Naive thymus-derived CD4-positive, alpha-beta T cell (primary cell): ENCODE data around the gene SAMD11. TPM values are rescaled to one million over a fixed set of nuclear protein-coding genes. Genes with fewer than 3 reads are reported as not detected.

Experiments
- ATAC-seq: fragments of 150-1000 bp; cut with Tn5 transposase; 2 replicates; pipeline ENCODE4 v1.10.0; 2021; ENCODE audit warnings: mild to moderate bottlenecking, moderate library complexity
- CTCF ChIA-PET: fragments of 350-600 bp; sonication (Branson Sonifier 250); formaldehyde crosslinking; loops from one replicate; lab custom pipeline; 2021; ENCODE audit warnings: antibody characterized with exemption; lab: Charles Lee
- POLR2A ChIA-PET: fragments of 350-600 bp; sonication (Branson Sonifier 250); formaldehyde crosslinking; loops from one replicate; lab custom pipeline; 2021; ENCODE audit warnings: antibody characterized with exemption, inconsistent platforms; lab: Charles Lee
- DNase-seq, 9 donors: peaks; one replicate each; pipeline versions ENCODE4 v3.0.0 to v3.0.0-alpha.2; 2020 to 2022; ENCODE audit warnings: mixed read lengths in 1 of 9
- H3K27ac ChIP-seq: one replicate; pipeline ENCODE4 v1.7.0; 2013; ENCODE audit warnings: mild to moderate bottlenecking, low read depth, low read length, moderate library complexity
- H3K27me3 ChIP-seq, 2 donors: one replicate each; pipeline ENCODE4 v1.7.0; 2013; ENCODE audit warnings: low read length in 2 of 2, mild to moderate bottlenecking in 2 of 2, moderate library complexity in 2 of 2; ENCODE audit not compliant: control insufficient read depth in 2 of 2, insufficient read depth in 2 of 2
- H3K36me3 ChIP-seq, 3 experiments: 1 replicate in 2 of 3; 2 replicates in 1 of 3; pipeline ENCODE4 v1.7.0; 2013; ENCODE audit warnings: low read length in 3 of 3, mild to moderate bottlenecking in 3 of 3, moderate library complexity in 1 of 3; ENCODE audit not compliant: insufficient read depth in 3 of 3, control insufficient read depth in 2 of 3
- H3K4me1 ChIP-seq, 2 donors: one replicate each; pipeline ENCODE4 v1.7.0; 2013; ENCODE audit warnings: low read length in 2 of 2, mild to moderate bottlenecking in 2 of 2, moderate library complexity in 1 of 2; ENCODE audit not compliant: control insufficient read depth in 2 of 2, insufficient read depth in 2 of 2
- H3K4me3 ChIP-seq: 2 replicates; pipeline ENCODE4 v1.7.0; 2013; ENCODE audit warnings: mild to moderate bottlenecking, low read length
- H3K9me3 ChIP-seq, 3 experiments: 1 replicate in 2 of 3; 2 replicates in 1 of 3; pipeline ENCODE4 v1.7.0; 2013; ENCODE audit warnings: low read length in 3 of 3; ENCODE audit not compliant: control insufficient read depth in 2 of 3
- H3K27ac Mint-ChIP-seq, 9 donors: one replicate each; pipeline ENCODE4 v1.8.0; 2020 to 2022; ENCODE audit warnings: mixed read lengths in 9 of 9, mild to moderate bottlenecking in 8 of 9, moderate library complexity in 5 of 9, inconsistent platforms in 2 of 9
- H3K27me3 Mint-ChIP-seq, 5 donors: one replicate each; pipeline ENCODE4 v1.8.0; 2021 to 2022; ENCODE audit warnings: mixed read lengths in 5 of 5, mild to moderate bottlenecking in 1 of 5
- H3K36me3 Mint-ChIP-seq, 5 donors: one replicate each; pipeline ENCODE4 v1.8.0; 2020 to 2022; ENCODE audit warnings: mixed read lengths in 5 of 5, mild to moderate bottlenecking in 3 of 5, inconsistent platforms in 1 of 5
- H3K4me1 Mint-ChIP-seq, 7 donors: one replicate each; pipeline ENCODE4 v1.8.0; 2020 to 2022; ENCODE audit warnings: mixed read lengths in 7 of 7, mild to moderate bottlenecking in 3 of 7, inconsistent platforms in 1 of 7
- H3K4me3 Mint-ChIP-seq, 10 donors: one replicate each; pipeline ENCODE4 v1.8.0; 2020 to 2022; ENCODE audit warnings: mild to moderate bottlenecking in 10 of 10, mixed read lengths in 10 of 10, moderate library complexity in 6 of 10, inconsistent platforms in 2 of 10
- H3K9me3 Mint-ChIP-seq, 11 donors: one replicate each; pipeline ENCODE4 v1.8.0; 2020 to 2022; ENCODE audit warnings: mixed read lengths in 11 of 11, mild to moderate bottlenecking in 4 of 11, inconsistent platforms in 1 of 11, moderate library complexity in 1 of 11
- intact Hi-C, 2 donors: fragments of 100-400 bp; cut with micrococcal nuclease; formaldehyde crosslinking; loops; one replicate each; pipeline ENCODE4 v1.15.1; 2023
- polyA plus RNA-seq, 2 donors: library from polyadenylated mRNA; unstranded; fragments of 300-500 nt; fragmentation: Illumina TruSeq; gene quantifications; one replicate each; pipeline ENCODE4 v1.2.3, GENCODE V29; 2021
- total RNA-seq, 6 experiments: library from RNA in 5 of 6; stranded (reverse) in 5 of 6; gene quantifications; 1 replicate in 5 of 6; 2 replicates in 1 of 6; pipeline ENCODE4 v1.2.3 and lab custom pipeline; 2021 to 2026

The SAMD11 gene
- total and polyA plus RNA-seq, 7 experiments from 2014 or later: 0.10 to 0.24 TPM; not detected in 5

DNA sequence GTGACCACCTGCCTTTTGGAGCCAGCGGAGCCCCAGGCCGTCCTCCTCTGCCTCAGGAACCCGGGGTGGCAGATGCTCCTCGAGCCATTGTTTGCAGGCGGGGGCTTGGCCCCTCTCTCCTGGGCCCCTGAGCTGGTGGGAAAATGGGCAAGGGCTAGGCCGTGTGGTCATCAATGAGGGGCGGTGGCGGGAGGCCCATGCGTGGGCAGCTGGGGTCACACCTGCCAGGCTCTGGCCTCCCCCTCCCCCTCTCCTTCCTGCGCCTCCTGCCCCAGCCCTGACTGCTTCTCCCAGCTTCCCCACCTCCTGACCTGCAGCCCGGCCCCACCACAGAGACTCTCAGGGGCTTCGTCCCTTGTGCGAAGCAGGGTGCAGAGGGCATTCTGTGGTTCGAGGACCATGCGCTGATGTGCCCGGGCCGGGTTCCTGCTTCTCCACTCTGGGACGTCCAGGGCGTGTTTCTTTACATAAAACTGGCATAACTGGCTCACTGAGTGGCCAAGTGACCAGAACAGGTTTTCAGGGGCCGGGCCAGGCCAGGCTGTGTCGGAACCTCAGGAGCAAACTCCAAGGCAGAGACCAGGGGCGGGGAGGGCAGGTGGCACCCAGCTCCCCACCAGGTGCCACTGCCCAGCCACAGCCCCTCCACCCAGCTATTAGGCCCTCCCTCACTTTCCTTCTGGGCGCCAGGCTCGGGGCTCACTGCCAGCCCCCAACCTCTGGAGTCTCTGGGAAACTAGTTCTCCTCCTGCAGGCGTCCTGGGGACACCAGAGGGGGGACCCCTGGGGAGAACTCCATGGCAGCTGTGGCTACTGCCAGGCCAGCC, 9.3 kb downstream of the SAMD11 start:
- Mint-ChIP-seq H3K36me3 (no peaks in the 10 kb centered on the region), H3K27ac (no peak overlapping the region), H3K9me3 (no peaks in the 10 kb centered on the region), H3K4me1 (peaks cover 0 to 5% (median 0%) of the 10 kb centered on the region in 7 donors), H3K27me3 (peaks cover 5 to 37% (median 21%) of the 10 kb centered on the region in 5 donors), H3K4me3 (peak overlapping the region in 1 of 10 donors; percentile 41)
- Histone ChIP-seq H3K27me3 (no peaks in the 10 kb centered on the region), H3K36me3 (no peaks in the 10 kb centered on the region), H3K4me3 (no peak overlapping the region), H3K27ac (no peak overlapping the region), H3K9me3 (no peaks in the 10 kb centered on the region), H3K4me1 (no peaks in the 10 kb centered on the region)
- ChIA-PET CTCF (no interaction called here), POLR2A (no interaction called here)
- intact Hi-C loops: no loop called here
- DNase-seq (no peak), ATAC-seq (no peak)

DNA sequence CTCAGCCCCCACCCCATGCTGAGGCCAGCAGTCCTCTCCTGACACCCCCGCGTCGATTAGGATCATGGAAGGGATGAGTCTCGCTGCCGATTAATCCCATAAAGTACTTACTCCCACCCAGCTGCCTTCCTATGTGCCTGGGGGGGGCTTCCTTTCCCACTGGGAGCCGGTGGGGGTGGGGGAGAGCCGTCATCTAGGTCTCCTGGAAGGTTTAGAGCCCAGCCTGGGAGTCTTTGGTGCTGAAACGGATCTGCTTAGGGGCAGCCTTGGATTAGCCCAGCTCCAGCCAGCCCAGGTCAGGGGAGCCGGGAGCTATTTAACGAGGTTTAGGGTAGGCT, 9.8 kb downstream of the SAMD11 start:
- Mint-ChIP-seq H3K27me3 (peaks cover 6 to 42% (median 22%) of the 10 kb centered on the region in 5 donors), H3K27ac (no peak overlapping the region), H3K4me1 (peaks cover 0 to 5% (median 0%) of the 10 kb centered on the region in 7 donors), H3K9me3 (no peaks in the 10 kb centered on the region), H3K4me3 (peak overlapping the region in 1 of 10 donors; percentile 41), H3K36me3 (no peaks in the 10 kb centered on the region)
- intact Hi-C loops: no loop called here
- no peaks in the 10 kb centered on the region for H3K36me3 ChIP-seq
- DNase-seq (no peak), ATAC-seq (no peak)
- H3K9me3 ChIP-seq: no peaks in the 10 kb centered on the region
- no peaks in the 10 kb centered on the region for H3K27me3 ChIP-seq
- POLR2A ChIA-PET: no interaction called here
- H3K4me1 ChIP-seq: no peaks in the 10 kb centered on the region
- CTCF ChIA-PET: no interaction called here
- H3K27ac ChIP-seq: no peak overlapping the region
- H3K4me3 ChIP-seq: no peak overlapping the region

- POLR2A ChIA-PET: no interaction called here
- no peak overlapping the region for H3K4me3 ChIP-seq
- CTCF ChIA-PET: no interaction called here
- H3K36me3 ChIP-seq: no peaks in the 10 kb centered on the region
- intact Hi-C loops: no loop called here
- H3K27me3 ChIP-seq: no peaks in the 10 kb centered on the region
- no peaks in the 10 kb centered on the region for H3K9me3 ChIP-seq
- Mint-ChIP-seq H3K4me3 (peak overlapping the region in 2 of 10 donors; percentile 2 to 66), H3K36me3 (no peaks in the 10 kb centered on the region), H3K27me3 (peaks cover 10 to 49% (median 27%) of the 10 kb centered on the region in 5 donors), H3K9me3 (no peaks in the 10 kb centered on the region), H3K27ac (no peak overlapping the region), H3K4me1 (peaks cover 0 to 6% (median 0%) of the 10 kb centered on the region in 7 donors)
- DNase-seq (no peak), ATAC-seq (no peak)
- no peaks in the 10 kb centered on the region for H3K4me1 ChIP-seq
- no peak overlapping the region for H3K27ac ChIP-seq
These were observed 11.4 kb downstream of the SAMD11 start for GRCh38 chr1:934991-935750.

GRCh38 chr1:935751-936231, 12.1 kb downstream of the SAMD11 start:
- Mint-ChIP-seq H3K4me1 (peaks cover 0 to 6% (median 3%) of the 10 kb centered on the region in 7 donors), H3K27me3 (peaks cover 10 to 53% (median 28%) of the 10 kb centered on the region in 5 donors), H3K27ac (no peak overlapping the region), H3K4me3 (peak overlapping the region in 1 of 10 donors; percentile 66), H3K36me3 (no peaks in the 10 kb centered on the region), H3K9me3 (no peaks in the 10 kb centered on the region)
- intact Hi-C loops: no loop called here
- H3K9me3 ChIP-seq: no peaks in the 10 kb centered on the region
- peaks cover 0 to 5% of the 10 kb centered on the region in 2 donors for H3K4me1 ChIP-seq
- ChIA-PET POLR2A (no interaction called here), CTCF (no interaction called here)
- H3K27ac ChIP-seq: no peak overlapping the region
- H3K27me3 ChIP-seq: peaks cover under 1 to 1% of the 10 kb centered on the region in 2 donors
- H3K36me3 ChIP-seq: no peaks in the 10 kb centered on the region
- no peak overlapping the region for H3K4me3 ChIP-seq
- DNase-seq (no peak), ATAC-seq (no peak)

DNA sequence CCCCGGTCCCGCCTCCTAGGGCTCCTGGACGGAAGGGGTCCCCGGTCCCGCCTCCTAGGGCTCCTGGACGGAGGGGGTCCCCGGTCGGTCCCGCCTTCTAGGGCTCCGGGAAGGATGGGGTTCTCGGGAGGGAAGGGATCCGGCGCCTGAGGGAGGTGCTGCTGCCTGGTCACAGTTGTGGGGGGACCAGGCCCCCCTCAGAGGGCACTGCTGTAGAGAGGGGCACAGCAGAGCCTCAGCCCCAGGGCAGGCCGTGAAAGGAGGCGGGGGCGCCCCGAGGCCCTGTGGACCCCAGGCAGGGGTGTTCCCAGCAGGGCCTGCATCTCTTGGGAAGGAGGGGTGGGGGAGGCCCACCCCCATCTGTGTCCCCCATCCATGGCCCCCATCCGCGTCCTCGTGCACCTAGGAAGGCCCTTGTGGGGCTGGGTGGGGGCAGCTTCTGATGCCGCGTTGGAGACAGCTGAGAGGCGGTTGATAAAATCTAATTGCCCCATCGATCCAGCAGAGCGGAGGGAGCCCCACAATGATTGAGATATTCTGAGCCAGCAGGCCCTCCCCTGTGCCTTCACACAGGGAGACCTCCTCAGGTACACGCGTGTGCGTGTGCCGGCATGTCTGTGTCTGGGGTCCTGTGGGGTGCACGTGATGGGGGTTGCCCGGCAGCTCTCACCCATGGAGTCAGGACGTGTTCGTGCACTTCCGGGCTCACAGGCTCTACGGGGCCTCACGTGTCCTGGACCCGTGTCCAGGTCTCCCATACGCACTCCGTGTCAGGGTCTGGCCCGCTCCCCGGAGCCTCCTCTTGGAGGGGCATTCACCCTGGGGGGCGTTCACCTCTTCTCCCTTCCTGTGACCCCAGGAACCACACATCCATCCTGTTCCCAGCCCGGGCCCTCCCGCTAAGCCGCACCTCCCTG, 12.9 kb downstream of the SAMD11 start:
- intact Hi-C loops: no loop called here
- no peaks in the 10 kb centered on the region for H3K9me3 ChIP-seq
- H3K36me3 ChIP-seq: no peaks in the 10 kb centered on the region
- Mint-ChIP-seq H3K36me3 (peaks cover 0 to 1% (median 0%) of the 10 kb centered on the region in 5 donors), H3K4me3 (no peak overlapping the region), H3K4me1 (peaks cover 4 to 10% (median 9%) of the 10 kb centered on the region in 7 donors), H3K9me3 (no peaks in the 10 kb centered on the region), H3K27me3 (peaks cover 10 to 56% (median 27%) of the 10 kb centered on the region in 5 donors), H3K27ac (no peak overlapping the region)
- no peak for DNase-seq
- no peak overlapping the region for H3K27ac ChIP-seq
- peaks cover 3 to 7% of the 10 kb centered on the region in 2 donors for H3K27me3 ChIP-seq
- ChIA-PET POLR2A (no interaction called here), CTCF (no interaction called here)
- no peak for ATAC-seq
- no peak overlapping the region for H3K4me3 ChIP-seq
- peaks cover 3 to 12% of the 10 kb centered on the region in 2 donors for H3K4me1 ChIP-seq

- H3K9me3 Mint-ChIP-seq: no peaks in the 10 kb centered on the region
- peaks cover 3 to 7% of the 10 kb centered on the region in 2 donors for H3K27me3 ChIP-seq
- POLR2A ChIA-PET: no interaction called here
These were observed 13.8 kb downstream of the SAMD11 start for GRCh38 chr1:937521-937920.

More at GRCh38 chr1:937521-937920, 13.8 kb downstream of the SAMD11 start:
- no peaks in the 10 kb centered on the region for H3K36me3 ChIP-seq
- no peak overlapping the region for H3K27ac Mint-ChIP-seq
- peaks cover 10 to 54% (median 26%) of the 10 kb centered on the region in 5 donors for H3K27me3 Mint-ChIP-seq
- H3K27ac ChIP-seq: no peak overlapping the region
- H3K4me3 ChIP-seq: no peak overlapping the region
- H3K36me3 Mint-ChIP-seq: peaks cover 0 to 1% (median 0%) of the 10 kb centered on the region in 5 donors
- H3K9me3 ChIP-seq: no peaks in the 10 kb centered on the region
- intact Hi-C loops: no loop called here
- H3K4me1 ChIP-seq: peaks cover 3 to 13% of the 10 kb centered on the region in 2 donors
- no peak overlapping the region for H3K4me3 Mint-ChIP-seq
- no peak for ATAC-seq
- DNase-seq: no peak
- H3K4me1 Mint-ChIP-seq: peaks cover 4 to 10% (median 9%) of the 10 kb centered on the region in 7 donors
- CTCF ChIA-PET: interaction anchor here (1.0 kb wide), 1 partner anchor 31 kb away, joined by 4 read pairs; no protein-coding TSS in a partner anchor
